Calu3 (cell line): ENCODE measurements around the gene PRLHR. TPM values are rescaled to one million over a fixed set of nuclear protein-coding genes. Genes with fewer than 3 reads are reported as not detected.
A peak's percentile ranks its signal among the peaks of the same experiment; 100 is the strongest.

Experiments
- BruUV-seq: library from RNA; stranded (reverse); fragments of 400-500 nt; replicated peaks from 2 replicates; lab custom pipeline; 2021; lab: Mats Ljungman, UMichigan
- CTCF ChIA-PET: fragments of 300-600 bp; sonication (Branson Sonifier 250); formaldehyde crosslinking; loops from one replicate; lab custom pipeline; 2022; ENCODE audit warnings: antibody characterized with exemption; lab: Charles Lee
- DNase-seq: peaks from one replicate; pipeline ENCODE4 v3.0.0; 2022
- H3K27ac Mint-ChIP-seq: one replicate; pipeline ENCODE4 v1.8.0; 2022; ENCODE audit warnings: mixed read lengths; ENCODE audit not compliant: unreplicated experiment
- H3K27me3 Mint-ChIP-seq: one replicate; pipeline ENCODE4 v1.8.0; 2022; ENCODE audit warnings: mixed read lengths; ENCODE audit not compliant: unreplicated experiment
- H3K36me3 Mint-ChIP-seq: one replicate; pipeline ENCODE4 v1.8.0; 2022; ENCODE audit warnings: mild to moderate bottlenecking, moderate library complexity, mixed read lengths; ENCODE audit not compliant: insufficient read depth, unreplicated experiment
- H3K4me1 Mint-ChIP-seq: one replicate; pipeline ENCODE4 v1.8.0; 2022; ENCODE audit warnings: mild to moderate bottlenecking, low read depth, mixed read lengths; ENCODE audit not compliant: unreplicated experiment
- H3K4me3 Mint-ChIP-seq: one replicate; pipeline ENCODE4 v1.8.0; 2022; ENCODE audit warnings: mild to moderate bottlenecking, low read depth, moderate library complexity, mixed read lengths; ENCODE audit not compliant: unreplicated experiment
- H3K9me3 Mint-ChIP-seq: one replicate; pipeline ENCODE4 v1.8.0; 2022; ENCODE audit warnings: low read depth, mixed read lengths; ENCODE audit not compliant: unreplicated experiment
- intact Hi-C: fragments of 100-400 bp; cut with micrococcal nuclease; formaldehyde crosslinking; loops from one replicate; pipeline ENCODE4 v1.10.0; 2022; ENCODE audit not compliant: unreplicated experiment
- total RNA-seq: library from RNA; stranded (reverse); gene quantifications from 2 replicates; pipeline ENCODE4 v1.2.3, GENCODE V29; 2022
- TF ChIP-seq, protein P1 (sequence below): fragments of 200-600 bp; IDR thresholded peaks from one replicate; pipeline ENCODE4 v1.8.0; 2022; ENCODE audit warnings: antibody characterized with exemption; ENCODE audit not compliant: unreplicated experiment

Gene PRLHR
- total RNA-seq, 1 experiment from 2014 or later, result not detected

DNA sequence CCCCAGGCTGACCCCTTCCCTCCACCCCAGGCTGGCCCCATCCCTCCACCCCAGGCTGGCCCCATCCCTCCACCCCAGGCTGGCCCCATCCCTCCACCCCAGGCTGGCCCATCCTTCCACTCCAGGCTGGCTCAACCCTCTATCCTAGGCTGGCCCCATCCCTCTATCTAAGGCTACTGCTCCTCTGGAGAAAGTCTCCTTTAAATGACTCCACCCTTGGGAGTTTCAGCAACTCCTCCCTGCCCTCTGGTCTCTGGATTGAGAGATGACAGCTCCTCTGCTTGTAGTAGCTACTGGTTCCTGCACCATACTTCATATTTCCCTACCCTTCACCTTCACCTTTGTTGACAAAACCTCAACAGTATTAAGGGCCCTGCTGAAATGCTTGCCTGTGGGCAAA is 8.5 kb downstream of the PRLHR start:
- H3K27me3 Mint-ChIP-seq, result peaks cover 15% of the 10 kb centered on the region
- H3K4me3 Mint-ChIP-seq, result no peak overlapping the region
- CTCF ChIA-PET, result no interaction called here
- no TSS peak for BruUV-seq
- intact Hi-C loops, result no loop called here
- H3K4me1 Mint-ChIP-seq, result peaks cover 20% of the 10 kb centered on the region
- H3K36me3 Mint-ChIP-seq, result no peaks in the 10 kb centered on the region
- H3K9me3 Mint-ChIP-seq, result peaks cover 3% of the 10 kb centered on the region
- no peak overlapping the region for H3K27ac Mint-ChIP-seq
- TF ChIP-seq, protein P1, sequence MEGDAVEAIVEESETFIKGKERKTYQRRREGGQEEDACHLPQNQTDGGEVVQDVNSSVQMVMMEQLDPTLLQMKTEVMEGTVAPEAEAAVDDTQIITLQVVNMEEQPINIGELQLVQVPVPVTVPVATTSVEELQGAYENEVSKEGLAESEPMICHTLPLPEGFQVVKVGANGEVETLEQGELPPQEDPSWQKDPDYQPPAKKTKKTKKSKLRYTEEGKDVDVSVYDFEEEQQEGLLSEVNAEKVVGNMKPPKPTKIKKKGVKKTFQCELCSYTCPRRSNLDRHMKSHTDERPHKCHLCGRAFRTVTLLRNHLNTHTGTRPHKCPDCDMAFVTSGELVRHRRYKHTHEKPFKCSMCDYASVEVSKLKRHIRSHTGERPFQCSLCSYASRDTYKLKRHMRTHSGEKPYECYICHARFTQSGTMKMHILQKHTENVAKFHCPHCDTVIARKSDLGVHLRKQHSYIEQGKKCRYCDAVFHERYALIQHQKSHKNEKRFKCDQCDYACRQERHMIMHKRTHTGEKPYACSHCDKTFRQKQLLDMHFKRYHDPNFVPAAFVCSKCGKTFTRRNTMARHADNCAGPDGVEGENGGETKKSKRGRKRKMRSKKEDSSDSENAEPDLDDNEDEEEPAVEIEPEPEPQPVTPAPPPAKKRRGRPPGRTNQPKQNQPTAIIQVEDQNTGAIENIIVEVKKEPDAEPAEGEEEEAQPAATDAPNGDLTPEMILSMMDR, result no peak
- DNase-seq, result no peak

DNA sequence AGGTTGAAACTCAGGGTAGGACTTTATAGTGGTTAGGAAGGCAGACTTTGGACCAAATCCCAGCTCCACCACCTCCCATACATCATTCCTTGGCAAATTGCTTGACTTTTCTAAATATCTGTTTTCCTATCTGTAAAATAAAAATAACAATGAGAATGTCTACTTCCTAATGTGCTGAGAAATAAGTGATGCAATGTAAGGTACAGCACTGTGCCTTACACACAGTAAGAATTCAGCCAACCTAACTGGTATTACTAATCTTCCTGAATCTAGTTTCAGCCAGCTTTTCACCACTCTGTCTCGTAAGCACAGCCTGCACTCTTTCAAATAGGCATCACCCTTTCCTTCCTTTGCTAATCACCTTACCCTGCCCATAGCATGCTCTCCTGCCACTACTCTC is 9.7 kb downstream of the PRLHR start:
- peaks cover 20% of the 10 kb centered on the region for H3K4me1 Mint-ChIP-seq
- CTCF ChIA-PET, result no interaction called here
- no peak for DNase-seq
- H3K9me3 Mint-ChIP-seq, result peaks cover 3% of the 10 kb centered on the region
- TF ChIP-seq, protein P1, result no peak
- no peak overlapping the region for H3K27ac Mint-ChIP-seq
- H3K36me3 Mint-ChIP-seq, result no peaks in the 10 kb centered on the region
- no TSS peak for BruUV-seq
- H3K27me3 Mint-ChIP-seq, result peaks cover 13% of the 10 kb centered on the region
- intact Hi-C loops, result no loop called here
- no peak overlapping the region for H3K4me3 Mint-ChIP-seq

DNA sequence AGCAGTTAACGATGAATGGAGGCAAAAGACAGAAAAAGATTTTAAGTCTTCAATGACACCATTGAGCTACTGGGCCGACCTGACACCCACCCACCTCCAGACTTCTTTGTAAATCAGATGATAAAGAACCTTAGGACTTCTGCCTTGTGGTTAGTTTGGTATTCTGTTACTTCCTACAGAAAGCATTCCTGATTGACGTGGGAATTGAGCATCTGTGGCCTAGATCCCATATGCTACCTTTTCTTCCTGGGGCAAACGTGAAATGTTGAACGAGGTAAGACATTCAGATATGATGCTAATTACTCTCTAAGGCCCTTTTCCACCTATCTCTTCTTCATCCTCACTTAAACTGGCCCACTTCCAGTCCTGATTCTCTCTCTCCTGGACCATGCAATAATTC is 10.2 kb downstream of the PRLHR start:
- H3K27ac Mint-ChIP-seq, result no peak overlapping the region
- BruUV-seq, result no TSS peak
- no peak overlapping the region for H3K4me3 Mint-ChIP-seq
- TF ChIP-seq, protein P1, result no peak
- no peak for DNase-seq
- intact Hi-C loops, result no loop called here
- peaks cover 13% of the 10 kb centered on the region for H3K27me3 Mint-ChIP-seq
- no peaks in the 10 kb centered on the region for H3K36me3 Mint-ChIP-seq
- peaks cover 3% of the 10 kb centered on the region for H3K9me3 Mint-ChIP-seq
- CTCF ChIA-PET, result no interaction called here
- peaks cover 20% of the 10 kb centered on the region for H3K4me1 Mint-ChIP-seq

DNA sequence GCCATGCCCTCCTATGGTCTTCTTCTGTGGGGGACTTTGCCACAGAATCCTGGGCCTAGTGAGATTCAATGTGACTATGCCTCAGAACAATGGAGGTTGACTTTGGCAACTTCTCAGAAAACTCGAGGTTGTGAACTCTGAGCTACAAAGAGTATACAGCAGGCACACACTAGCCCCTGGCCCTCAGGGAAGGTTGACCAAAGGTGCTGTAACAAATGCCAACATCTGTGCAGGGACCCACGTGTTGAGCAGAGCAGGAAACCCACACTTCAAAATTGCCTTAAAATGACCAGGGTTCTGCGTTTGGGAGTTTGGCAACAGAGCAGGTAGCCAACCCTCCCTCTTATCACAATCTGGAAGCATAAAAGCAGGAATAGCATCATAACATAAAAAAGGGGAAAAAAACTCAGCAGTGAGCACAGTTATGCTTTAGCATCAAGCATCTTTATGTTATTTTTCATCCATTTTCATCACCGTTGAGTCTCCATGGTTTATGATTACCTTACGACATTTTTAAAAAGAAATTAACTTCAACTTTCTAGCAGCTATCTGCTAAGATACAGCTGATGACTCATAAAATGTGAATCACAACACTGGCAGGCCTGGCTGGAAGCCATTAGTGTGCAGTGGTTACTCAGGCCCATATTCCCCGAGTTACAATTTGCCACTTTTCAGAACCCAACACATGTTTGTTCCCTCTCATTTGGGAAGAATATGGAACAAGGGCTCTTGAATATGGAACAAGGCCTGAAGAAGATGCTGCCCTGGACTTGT is 11.1 kb downstream of the PRLHR start:
- intact Hi-C loops, result no loop called here
- peaks cover 13% of the 10 kb centered on the region for H3K27me3 Mint-ChIP-seq
- no peaks in the 10 kb centered on the region for H3K36me3 Mint-ChIP-seq
- TF ChIP-seq, protein P1, result no peak
- CTCF ChIA-PET, result no interaction called here
- H3K9me3 Mint-ChIP-seq, result peaks cover 3% of the 10 kb centered on the region
- peaks cover 20% of the 10 kb centered on the region for H3K4me1 Mint-ChIP-seq
- DNase-seq, result peak; percentile 19
- no peak overlapping the region for H3K4me3 Mint-ChIP-seq
- BruUV-seq, result no TSS peak
- no peak overlapping the region for H3K27ac Mint-ChIP-seq
